WTC11 (cell line): ENCODE data around the gene ZDHHC21. TPM values are rescaled to one million over a fixed set of nuclear protein-coding genes. Genes with fewer than 3 reads are reported as not detected.
A peak's percentile ranks its signal among the peaks of the same experiment; 100 is the strongest.

Source experiments
- ATAC-seq: fragments of 200-7000 bp; cut with Tn5 transposase; 2 replicates; pipeline ENCODE4 v1.10.0; 2021; ENCODE audit warnings: mild to moderate bottlenecking, moderate library complexity
- CTCF ChIA-PET: fragments of 300-600 bp; sonication (Branson Sonifier 250); formaldehyde crosslinking; loops from one replicate; lab custom pipeline; 2021; ENCODE audit warnings: antibody characterized with exemption; lab: Charles Lee
- POLR2A ChIA-PET: fragments of 350-600 bp; sonication (Branson Sonifier 250); formaldehyde crosslinking; loops from one replicate; lab custom pipeline; 2021; ENCODE audit warnings: antibody characterized with exemption; lab: Charles Lee
- DNase-seq: peaks from one replicate; pipeline ENCODE4 v3.0.0; 2021; ENCODE audit warnings: low spot score
- H3K27ac Mint-ChIP-seq: 2 replicates; pipeline ENCODE4 v1.8.0; 2021; ENCODE audit warnings: mixed read lengths
- H3K27me3 Mint-ChIP-seq: 2 replicates; pipeline ENCODE4 v1.8.0; 2021; ENCODE audit warnings: low read depth, mild to moderate bottlenecking, moderate library complexity, mixed read lengths
- H3K36me3 Mint-ChIP-seq: 2 replicates; pipeline ENCODE4 v1.8.0; 2021; ENCODE audit warnings: mixed read lengths
- H3K4me1 Mint-ChIP-seq: 2 replicates; pipeline ENCODE4 v1.8.0; 2022; ENCODE audit warnings: mixed read lengths
- H3K4me3 Mint-ChIP-seq: 2 replicates; pipeline ENCODE4 v1.8.0; 2021; ENCODE audit warnings: mild to moderate bottlenecking, moderate library complexity, mixed read lengths
- H3K9me3 Mint-ChIP-seq: 2 replicates; pipeline ENCODE4 v1.8.0; 2021; ENCODE audit warnings: mixed read lengths
- CREM ChIP-seq: sonication (generic); formaldehyde crosslinking; IDR thresholded peaks from 2 replicates; pipeline ENCODE4 v1.8.1; 2022; ENCODE audit warnings: mild to moderate bottlenecking, missing genetic modification reagents, moderate library complexity
- E2F4 ChIP-seq: sonication (generic); formaldehyde crosslinking; IDR thresholded peaks from 2 replicates; pipeline ENCODE4 v1.8.1; 2022; ENCODE audit warnings: low read depth, mild to moderate bottlenecking, moderate library complexity, missing genetic modification reagents, borderline replicate concordance
- JUN ChIP-seq: sonication (generic); formaldehyde crosslinking; IDR thresholded peaks from 2 replicates; pipeline ENCODE4 v1.8.0; 2023; ENCODE audit warnings: mild to moderate bottlenecking, missing genetic modification reagents
- KAT7 ChIP-seq: sonication (generic); formaldehyde crosslinking; IDR thresholded peaks from 2 replicates; pipeline ENCODE4 v1.8.1; 2023; ENCODE audit warnings: missing genetic modification reagents, mild to moderate bottlenecking, borderline replicate concordance
- NFATC4 ChIP-seq: fragments of 250-450 bp; sonication (Bioruptor Pico); IDR thresholded peaks from 2 replicates; pipeline ENCODE4 v1.9.0; 2021; ENCODE audit warnings: mild to moderate bottlenecking
- NFYB ChIP-seq: sonication (generic); formaldehyde crosslinking; conservative IDR thresholded peaks from 2 replicates; pipeline ENCODE4 v1.8.0; 2022; ENCODE audit warnings: low read depth, missing genetic modification reagents
- ZNF317 ChIP-seq: sonication (generic); formaldehyde crosslinking; IDR thresholded peaks from 2 replicates; pipeline ENCODE4 v1.8.1; 2023; ENCODE audit warnings: low read depth, mild to moderate bottlenecking, moderate library complexity, missing genetic modification reagents, borderline replicate concordance
- total RNA-seq: library from RNA; stranded (reverse); gene quantifications from 3 replicates; pipeline ENCODE4 v1.2.3, GENCODE V29; 2021
- TF ChIP-seq, protein P1 (sequence below): fragments of 250-450 bp; sonication (Bioruptor Pico); conservative IDR thresholded peaks from 2 replicates; pipeline ENCODE4 v1.9.0; 2021; ENCODE audit warnings: mild to moderate bottlenecking
- TF ChIP-seq, protein P2 (sequence below): fragments of 250-450 bp; sonication (Bioruptor Pico); IDR thresholded peaks from 2 replicates; pipeline ENCODE4 v1.9.0; 2021; ENCODE audit warnings: mild to moderate bottlenecking, borderline replicate concordance
- TF ChIP-seq, protein P3 (sequence below): fragments of 200-600 bp; IDR thresholded peaks from 2 replicates; pipeline ENCODE4 v1.8.0; 2022; ENCODE audit warnings: antibody characterized with exemption

Gene ZDHHC21
- total RNA-seq, 1 experiment from 2014 or later, result 6.7 TPM

DNA sequence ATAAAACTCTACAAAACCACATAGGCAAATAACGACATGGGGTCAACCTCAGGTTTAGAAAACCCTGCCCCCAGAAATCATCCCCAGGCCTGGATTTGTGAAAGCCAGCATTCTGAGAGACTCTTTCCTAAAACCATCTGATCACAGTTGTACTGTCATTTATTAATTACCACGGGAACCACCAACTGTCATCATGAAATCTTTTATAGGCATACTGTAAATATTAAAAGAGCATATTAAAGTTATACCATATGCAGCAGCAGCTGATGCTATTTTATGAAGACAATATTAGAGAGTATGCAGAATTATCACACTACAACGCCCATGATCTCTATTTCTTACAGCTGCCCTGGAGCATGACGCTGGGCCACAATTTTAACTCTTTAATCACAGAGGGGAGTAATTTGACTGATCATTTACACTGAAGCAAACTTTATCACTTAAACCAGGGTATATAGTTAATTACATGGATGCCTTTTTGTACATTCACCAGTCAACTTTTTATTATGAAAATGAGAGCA, 9.0 kb upstream of the ZDHHC21 start (continued):
- TF ChIP-seq E2F4 (CRISPR knock-in tag), result no peak
- TF ChIP-seq CREM, result no peak

GRCh38 chr9:14692470-14693250, 572 bp downstream of the ZDHHC21 start:
- CTCF ChIA-PET, result interaction anchor here (0.6 to 2.1 kb wide), 7 partner anchors 31 to 873 kb away, joined by 3 to 7 read pairs (median 4); no protein-coding TSS in a partner anchor
- DNase-seq, result peak; percentile 56
- peak overlapping the region; percentile 62 for H3K27ac Mint-ChIP-seq

More at GRCh38 chr9:14692470-14693250, 572 bp downstream of the ZDHHC21 start:
- TF ChIP-seq ZNF317 (CRISPR knock-in tag) (no peak), NFATC4 (CRISPR knock-in tag) (no peak), KAT7 (CRISPR knock-in tag) (no peak), NFYB (CRISPR knock-in tag) (no peak), JUN (CRISPR knock-in tag) (no peak)
- TF ChIP-seq, protein P1, sequence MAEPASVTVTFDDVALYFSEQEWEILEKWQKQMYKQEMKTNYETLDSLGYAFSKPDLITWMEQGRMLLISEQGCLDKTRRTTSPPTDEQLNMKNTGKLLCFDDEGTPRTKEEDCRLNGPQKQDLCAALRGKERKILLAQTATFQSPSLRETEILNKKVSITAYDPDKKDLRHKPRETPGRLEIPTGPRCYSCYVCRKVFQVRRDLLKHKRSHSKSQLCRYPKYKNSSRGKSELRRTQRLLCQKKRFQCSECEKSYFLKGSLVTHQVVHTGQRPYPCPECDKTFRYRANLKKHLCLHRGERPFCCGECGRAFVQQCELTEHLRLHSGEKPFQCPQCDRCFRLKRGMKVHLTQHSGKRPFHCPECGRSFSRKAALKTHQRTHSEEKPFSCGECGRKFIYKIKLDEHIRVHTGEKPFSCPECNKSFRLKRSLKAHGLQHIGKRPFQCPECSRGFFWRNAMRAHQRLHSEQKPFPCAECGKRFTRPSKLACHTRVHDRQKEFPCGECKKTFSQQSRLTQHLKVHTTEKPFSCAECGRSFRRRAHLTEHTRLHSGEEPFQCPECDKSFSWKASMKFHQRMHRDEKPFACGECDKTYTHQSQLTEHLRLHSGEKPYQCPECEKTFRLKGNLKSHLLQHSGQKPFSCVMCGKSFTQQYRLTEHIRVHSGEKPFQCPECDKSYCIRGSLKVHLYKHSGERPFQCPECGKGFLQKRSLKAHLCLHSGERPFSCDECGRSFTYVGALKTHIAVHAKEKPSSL, result no peak
- TF ChIP-seq, protein P2, sequence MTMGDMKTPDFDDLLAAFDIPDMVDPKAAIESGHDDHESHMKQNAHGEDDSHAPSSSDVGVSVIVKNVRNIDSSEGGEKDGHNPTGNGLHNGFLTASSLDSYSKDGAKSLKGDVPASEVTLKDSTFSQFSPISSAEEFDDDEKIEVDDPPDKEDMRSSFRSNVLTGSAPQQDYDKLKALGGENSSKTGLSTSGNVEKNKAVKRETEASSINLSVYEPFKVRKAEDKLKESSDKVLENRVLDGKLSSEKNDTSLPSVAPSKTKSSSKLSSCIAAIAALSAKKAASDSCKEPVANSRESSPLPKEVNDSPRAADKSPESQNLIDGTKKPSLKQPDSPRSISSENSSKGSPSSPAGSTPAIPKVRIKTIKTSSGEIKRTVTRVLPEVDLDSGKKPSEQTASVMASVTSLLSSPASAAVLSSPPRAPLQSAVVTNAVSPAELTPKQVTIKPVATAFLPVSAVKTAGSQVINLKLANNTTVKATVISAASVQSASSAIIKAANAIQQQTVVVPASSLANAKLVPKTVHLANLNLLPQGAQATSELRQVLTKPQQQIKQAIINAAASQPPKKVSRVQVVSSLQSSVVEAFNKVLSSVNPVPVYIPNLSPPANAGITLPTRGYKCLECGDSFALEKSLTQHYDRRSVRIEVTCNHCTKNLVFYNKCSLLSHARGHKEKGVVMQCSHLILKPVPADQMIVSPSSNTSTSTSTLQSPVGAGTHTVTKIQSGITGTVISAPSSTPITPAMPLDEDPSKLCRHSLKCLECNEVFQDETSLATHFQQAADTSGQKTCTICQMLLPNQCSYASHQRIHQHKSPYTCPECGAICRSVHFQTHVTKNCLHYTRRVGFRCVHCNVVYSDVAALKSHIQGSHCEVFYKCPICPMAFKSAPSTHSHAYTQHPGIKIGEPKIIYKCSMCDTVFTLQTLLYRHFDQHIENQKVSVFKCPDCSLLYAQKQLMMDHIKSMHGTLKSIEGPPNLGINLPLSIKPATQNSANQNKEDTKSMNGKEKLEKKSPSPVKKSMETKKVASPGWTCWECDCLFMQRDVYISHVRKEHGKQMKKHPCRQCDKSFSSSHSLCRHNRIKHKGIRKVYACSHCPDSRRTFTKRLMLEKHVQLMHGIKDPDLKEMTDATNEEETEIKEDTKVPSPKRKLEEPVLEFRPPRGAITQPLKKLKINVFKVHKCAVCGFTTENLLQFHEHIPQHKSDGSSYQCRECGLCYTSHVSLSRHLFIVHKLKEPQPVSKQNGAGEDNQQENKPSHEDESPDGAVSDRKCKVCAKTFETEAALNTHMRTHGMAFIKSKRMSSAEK (CRISPR knock-in tag), result no peak
- TF ChIP-seq, protein P3, sequence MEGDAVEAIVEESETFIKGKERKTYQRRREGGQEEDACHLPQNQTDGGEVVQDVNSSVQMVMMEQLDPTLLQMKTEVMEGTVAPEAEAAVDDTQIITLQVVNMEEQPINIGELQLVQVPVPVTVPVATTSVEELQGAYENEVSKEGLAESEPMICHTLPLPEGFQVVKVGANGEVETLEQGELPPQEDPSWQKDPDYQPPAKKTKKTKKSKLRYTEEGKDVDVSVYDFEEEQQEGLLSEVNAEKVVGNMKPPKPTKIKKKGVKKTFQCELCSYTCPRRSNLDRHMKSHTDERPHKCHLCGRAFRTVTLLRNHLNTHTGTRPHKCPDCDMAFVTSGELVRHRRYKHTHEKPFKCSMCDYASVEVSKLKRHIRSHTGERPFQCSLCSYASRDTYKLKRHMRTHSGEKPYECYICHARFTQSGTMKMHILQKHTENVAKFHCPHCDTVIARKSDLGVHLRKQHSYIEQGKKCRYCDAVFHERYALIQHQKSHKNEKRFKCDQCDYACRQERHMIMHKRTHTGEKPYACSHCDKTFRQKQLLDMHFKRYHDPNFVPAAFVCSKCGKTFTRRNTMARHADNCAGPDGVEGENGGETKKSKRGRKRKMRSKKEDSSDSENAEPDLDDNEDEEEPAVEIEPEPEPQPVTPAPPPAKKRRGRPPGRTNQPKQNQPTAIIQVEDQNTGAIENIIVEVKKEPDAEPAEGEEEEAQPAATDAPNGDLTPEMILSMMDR, result no peak
- Mint-ChIP-seq H3K4me1 (peaks cover 27% of the 10 kb centered on the region), H3K27me3 (peaks cover 27% of the 10 kb centered on the region), H3K4me3 (peak overlapping the region; percentile 95), H3K36me3 (peaks cover 9% of the 10 kb centered on the region), H3K9me3 (no peaks in the 10 kb centered on the region)
- ATAC-seq, result peak; percentile 75
- POLR2A ChIA-PET, result interaction anchor here (0.8 kb wide), 1 partner anchor 267 kb away, joined by 5 read pairs; no protein-coding TSS in a partner anchor
